Endothelial cell of umbilical vein (primary cell): ENCODE results near the gene C1orf105. TPM values are rescaled to one million over a fixed set of nuclear protein-coding genes. Genes with fewer than 3 reads are reported as not detected.

Source experiments
- BruUV-seq: library from RNA; stranded (reverse); fragments of 400-500 nt; replicated peaks from 2 replicates; lab custom pipeline; 2021; lab: Mats Ljungman, UMichigan
- CTCF ChIA-PET: fragments of 300-600, 350-600 bp; sonication (Branson Sonifier 250); formaldehyde crosslinking; loops from one replicate; lab custom pipeline; 2021; ENCODE audit warnings: antibody characterized with exemption, inconsistent platforms; lab: Charles Lee
- POLR2A ChIA-PET: fragments of 300-600, 350-600 bp; sonication (Branson Sonifier 250); formaldehyde crosslinking; loops from one replicate; lab custom pipeline; 2021; ENCODE audit warnings: antibody characterized with exemption, inconsistent platforms; lab: Charles Lee
- DNase-seq: peaks from one replicate; pipeline ENCODE4 v3.0.0-alpha.2; 2011; ENCODE audit warnings: low read depth, low spot score
- FAIRE-seq: peaks from 2 replicates; lab custom pipeline; 2011; peaks lifted over from hg19 to GRCh38; lab: Jason Lieb, UNC
- H2AFZ ChIP-seq: 2 replicates; pipeline ENCODE4 v1.6.0; 2012; ENCODE audit warnings: low read depth, low read length, control low read depth, inconsistent platforms
- H3K27ac ChIP-seq: 2 replicates; pipeline ENCODE4 v1.5.1; 2011; ENCODE audit warnings: low read depth, mild to moderate bottlenecking, control low read depth, low read length, moderate library complexity; ENCODE audit not compliant: insufficient read depth
- H3K27me3 ChIP-seq, 2 experiments: 2 replicates each; pipeline versions ENCODE4 v1.6.0 to v1.6.1; 2011; ENCODE audit warnings: low read length in 2 of 2, mixed read lengths in 1 of 2; ENCODE audit not compliant: control insufficient read depth in 2 of 2, insufficient read depth in 2 of 2
- H3K36me3 ChIP-seq, 2 experiments: 2 replicates in 1 of 2; 3 replicates in 1 of 2; pipeline ENCODE4 v1.5.1; 2011; ENCODE audit warnings: low read length in 2 of 2, mild to moderate bottlenecking in 1 of 2, moderate library complexity in 1 of 2; ENCODE audit not compliant: control insufficient read depth in 2 of 2, insufficient read depth in 2 of 2; ENCODE audit errors: extremely low read depth in 1 of 2
- H3K4me1 ChIP-seq: 3 replicates; pipeline ENCODE4 v1.5.1; 2011; ENCODE audit warnings: mild to moderate bottlenecking, low read length; ENCODE audit not compliant: control insufficient read depth, insufficient read depth; ENCODE audit errors: extremely low read depth
- H3K4me2 ChIP-seq: 2 replicates; pipeline ENCODE4 v1.6.1; 2011; ENCODE audit warnings: low read length, control low read depth, mixed read lengths; ENCODE audit not compliant: insufficient read depth
- H3K4me3 ChIP-seq, 3 experiments: fragments of 200-600 bp in 1 of 3; sonication (generic), shearing (Covaris generic) in 1 of 3; replicated peaks in 1 of 3; 2 replicates each; pipeline ENCODE4 v1.5.1; 2011 to 2016; ENCODE audit warnings: control low read depth in 3 of 3, low read length in 3 of 3, mild to moderate bottlenecking in 2 of 3, inconsistent platforms in 1 of 3, low read depth in 1 of 3, moderate library complexity in 1 of 3; ENCODE audit not compliant: insufficient read depth in 1 of 3
- H3K79me2 ChIP-seq: 2 replicates; pipeline ENCODE4 v1.6.0; 2012; ENCODE audit warnings: low read length, inconsistent platforms; ENCODE audit not compliant: control insufficient read depth, insufficient read depth
- H3K9ac ChIP-seq: replicated peaks from 2 replicates; pipeline ENCODE3; 2011; ENCODE audit warnings: low read length, control low read depth; ENCODE audit not compliant: insufficient read depth; ENCODE audit errors: extremely low read depth
- H3K9me1 ChIP-seq: replicated peaks from 3 replicates; pipeline ENCODE4 v1.6.0; 2011; ENCODE audit warnings: mild to moderate bottlenecking, low read length; ENCODE audit not compliant: control insufficient read depth, insufficient read depth; ENCODE audit errors: extremely low read depth
- H3K9me3 ChIP-seq: replicated peaks from 2 replicates; pipeline ENCODE4 v1.5.1; 2012; ENCODE audit warnings: low read length, inconsistent platforms; ENCODE audit not compliant: control insufficient read depth, insufficient read depth
- H4K20me1 ChIP-seq: replicated peaks from 2 replicates; pipeline ENCODE3; 2011; ENCODE audit warnings: mild to moderate bottlenecking, low read length; ENCODE audit not compliant: control insufficient read depth, insufficient read depth; ENCODE audit errors: extremely low read depth
- EZH2 ChIP-seq: IDR thresholded peaks from 2 replicates; pipeline ENCODE4 v1.6.1; 2012; ENCODE audit warnings: borderline replicate concordance, low read depth, mild to moderate bottlenecking, moderate library complexity, low read length, inconsistent platforms; ENCODE audit not compliant: severe bottlenecking
- FOS ChIP-seq: IDR thresholded peaks from 2 replicates; pipeline ENCODE4 v1.6.1; 2011; ENCODE audit warnings: mild to moderate bottlenecking, low read length, moderate library complexity, borderline replicate concordance; ENCODE audit not compliant: insufficient read depth
- GATA2 ChIP-seq: IDR thresholded peaks from 2 replicates; pipeline ENCODE4 v1.7.0; 2011; ENCODE audit warnings: low read depth, mild to moderate bottlenecking, moderate library complexity, mixed read lengths, low read length; ENCODE audit not compliant: insufficient read length, insufficient read depth
- JUN ChIP-seq: IDR thresholded peaks from 2 replicates; pipeline ENCODE4 v1.6.1; 2011; ENCODE audit warnings: borderline replicate concordance, low read depth; ENCODE audit not compliant: insufficient read length, insufficient read depth
- MYC ChIP-seq: IDR thresholded peaks from one replicate; pipeline ENCODE4 v1.6.1; 2011; ENCODE audit warnings: mild to moderate bottlenecking, low read depth, low read length
- POLR2A ChIP-seq: IDR thresholded peaks from 2 replicates; pipeline ENCODE4 v1.6.1; 2012; ENCODE audit warnings: low read depth, mild to moderate bottlenecking, control low read depth, low read length
- POLR2AphosphoS5 ChIP-seq: IDR thresholded peaks from 2 replicates; pipeline ENCODE4 v1.6.1; 2012; ENCODE audit warnings: low read depth, mild to moderate bottlenecking, control low read depth, low read length, moderate library complexity; ENCODE audit not compliant: insufficient read depth
- dilution Hi-C: fragments of 300-500 bp; cut with MboI; formaldehyde crosslinking; loops from one replicate; pipeline ENCODE4 v1.15.0; 2019; ENCODE audit warnings: low sequenced_read_pairs; ENCODE audit not compliant: extremely low pct_ligation_motif_present
- intact Hi-C: fragments of 100-400 bp; cut with micrococcal nuclease; formaldehyde crosslinking; loops from one replicate; pipeline ENCODE4 v1.10.0; 2022
- polyA plus RNA-seq, 4 experiments: library from polyadenylated mRNA; depleted of rRNA in 3 of 4; stranded (reverse) in 3 of 4; unstranded in 1 of 4; fragments of >200 nt; gene quantifications; 2 replicates each; pipeline versions ENCODE4 v1.2.1 to v1.2.3, GENCODE V29; 2011 to 2012; ENCODE audit warnings: missing spikeins in 1 of 4
- total RNA-seq: library from RNA; stranded (reverse); gene quantifications from 2 replicates; pipeline ENCODE4 v1.2.3, GENCODE V29; 2021
- TF ChIP-seq, protein P1 (sequence below), 2 donors: IDR thresholded peaks; 1 replicate in 1 of 2; 2 replicates in 1 of 2; pipeline ENCODE4 v1.5.1; 2011; ENCODE audit warnings: low read length in 2 of 2, mild to moderate bottlenecking in 2 of 2, moderate library complexity in 2 of 2, control low read depth in 1 of 2, inconsistent platforms in 1 of 2, low read depth in 1 of 2; ENCODE audit not compliant: insufficient read depth in 1 of 2; ENCODE audit errors: extremely low read depth in 1 of 2
- TF ChIP-seq, protein P2 (sequence below): IDR thresholded peaks from 2 replicates; pipeline ENCODE4 v1.6.1; 2011; ENCODE audit not compliant: insufficient read depth, insufficient read length

C1orf105 gene
- total and polyA plus RNA-seq, 2 donors (not counting 3 experiments of a cell fraction or from before 2014, with no cell fraction given) = not detected

DNA sequence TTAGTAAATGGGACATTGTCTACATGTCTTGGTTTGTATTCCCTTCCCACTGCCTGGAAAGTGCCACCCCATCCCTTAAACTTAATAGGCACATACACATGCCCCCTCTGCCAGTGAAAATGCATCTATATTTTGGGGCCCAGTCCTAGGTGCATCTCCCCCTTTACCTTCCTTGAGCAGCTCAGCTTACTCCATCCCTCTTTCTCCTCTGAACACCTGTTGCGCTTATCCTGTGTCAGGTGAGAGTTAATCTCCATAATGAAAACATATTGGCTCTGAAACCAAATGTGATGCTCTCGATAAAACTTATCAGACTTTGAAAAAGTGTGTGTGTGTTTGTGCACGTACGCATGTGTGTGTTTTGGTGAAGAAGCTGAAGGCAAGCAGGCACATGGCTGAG, 97.1 kb downstream of the C1orf105 start:
- TF ChIP-seq GATA2 = no peak
- TF ChIP-seq, protein P1, sequence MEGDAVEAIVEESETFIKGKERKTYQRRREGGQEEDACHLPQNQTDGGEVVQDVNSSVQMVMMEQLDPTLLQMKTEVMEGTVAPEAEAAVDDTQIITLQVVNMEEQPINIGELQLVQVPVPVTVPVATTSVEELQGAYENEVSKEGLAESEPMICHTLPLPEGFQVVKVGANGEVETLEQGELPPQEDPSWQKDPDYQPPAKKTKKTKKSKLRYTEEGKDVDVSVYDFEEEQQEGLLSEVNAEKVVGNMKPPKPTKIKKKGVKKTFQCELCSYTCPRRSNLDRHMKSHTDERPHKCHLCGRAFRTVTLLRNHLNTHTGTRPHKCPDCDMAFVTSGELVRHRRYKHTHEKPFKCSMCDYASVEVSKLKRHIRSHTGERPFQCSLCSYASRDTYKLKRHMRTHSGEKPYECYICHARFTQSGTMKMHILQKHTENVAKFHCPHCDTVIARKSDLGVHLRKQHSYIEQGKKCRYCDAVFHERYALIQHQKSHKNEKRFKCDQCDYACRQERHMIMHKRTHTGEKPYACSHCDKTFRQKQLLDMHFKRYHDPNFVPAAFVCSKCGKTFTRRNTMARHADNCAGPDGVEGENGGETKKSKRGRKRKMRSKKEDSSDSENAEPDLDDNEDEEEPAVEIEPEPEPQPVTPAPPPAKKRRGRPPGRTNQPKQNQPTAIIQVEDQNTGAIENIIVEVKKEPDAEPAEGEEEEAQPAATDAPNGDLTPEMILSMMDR (IDR thresholded peaks at IDR 0.05; ENCODE audit: extremely low read depth in 1 of 2, insufficient read depth in 1 of 2, low read depth in 1 of 2, low read length in 2 of 2) = no peak
- TF ChIP-seq, protein P2, sequence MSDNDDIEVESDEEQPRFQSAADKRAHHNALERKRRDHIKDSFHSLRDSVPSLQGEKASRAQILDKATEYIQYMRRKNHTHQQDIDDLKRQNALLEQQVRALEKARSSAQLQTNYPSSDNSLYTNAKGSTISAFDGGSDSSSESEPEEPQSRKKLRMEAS = no peak
- no peak for TF ChIP-seq JUN
- TF ChIP-seq EZH2 = no peak
- TF ChIP-seq MYC = no peak
- TF ChIP-seq POLR2A = no peak
- no peak for TF ChIP-seq FOS
- TF ChIP-seq POLR2AphosphoS5 = no peak
- H3K4me3 ChIP-seq = no peak overlapping the region
- no peaks in the 10 kb centered on the region for H3K27me3 ChIP-seq
- H3K4me1 ChIP-seq = no peaks in the 10 kb centered on the region
- no peak overlapping the region for H3K27ac ChIP-seq
- no peaks in the 10 kb centered on the region for H3K9me1 ChIP-seq
- H3K79me2 ChIP-seq = no peaks in the 10 kb centered on the region
- H3K9ac ChIP-seq = no peak overlapping the region
- no peaks in the 10 kb centered on the region for H4K20me1 ChIP-seq
- no peak overlapping the region for H2AFZ ChIP-seq
- dilution Hi-C loops (no loop called here), intact Hi-C loops (no loop called here)
- no TSS peak for BruUV-seq
- DNase-seq (no peak), FAIRE-seq (no peak)
- ChIA-PET CTCF (no interaction called here), POLR2A (no interaction called here)
- H3K9me3 ChIP-seq = no peaks in the 10 kb centered on the region
- H3K4me2 ChIP-seq = no peak overlapping the region
- H3K36me3 ChIP-seq = no peaks in the 10 kb centered on the region

Other genes with a start within 250 kb of the C1orf105 start
- 15.9 and 16.1 TPM in 2 replicates for gene PIGC, start 23.4 kb downstream of the C1orf105 start, total RNA-seq
- 23.6 and 25.8 TPM in 2 replicates for gene PIGC, start 23.4 kb downstream of the C1orf105 start, polyA plus RNA-seq
- 26.6 and 27.2 TPM in 2 replicates for gene SUCO, start 112.5 kb downstream of the C1orf105 start, total RNA-seq
- gene SUCO, start 112.5 kb downstream of the C1orf105 start, polyA plus RNA-seq = 4.0 and 5.1 TPM in 2 replicates
- not detected in 2 replicates for gene FASLG, start 238.4 kb downstream of the C1orf105 start, total RNA-seq
- gene FASLG, start 238.4 kb downstream of the C1orf105 start, polyA plus RNA-seq = not detected in 2 replicates